NOMO-1 (cell line): Measurements from ENCODE around the gene MTTP.
"Not testable (repeated sequence)": the region's sequence is repeated elsewhere in the genome, so short reads cannot be mapped to it uniquely, and the experiment has no call there.

Experiments
- DNase-seq, 2 experiments: peaks; one replicate each; lab custom pipeline; 2025; ENCODE audit not compliant: unreplicated experiment in 2 of 2; lab: John Stamatoyannopoulos, UW

The MTTP gene

DNA sequence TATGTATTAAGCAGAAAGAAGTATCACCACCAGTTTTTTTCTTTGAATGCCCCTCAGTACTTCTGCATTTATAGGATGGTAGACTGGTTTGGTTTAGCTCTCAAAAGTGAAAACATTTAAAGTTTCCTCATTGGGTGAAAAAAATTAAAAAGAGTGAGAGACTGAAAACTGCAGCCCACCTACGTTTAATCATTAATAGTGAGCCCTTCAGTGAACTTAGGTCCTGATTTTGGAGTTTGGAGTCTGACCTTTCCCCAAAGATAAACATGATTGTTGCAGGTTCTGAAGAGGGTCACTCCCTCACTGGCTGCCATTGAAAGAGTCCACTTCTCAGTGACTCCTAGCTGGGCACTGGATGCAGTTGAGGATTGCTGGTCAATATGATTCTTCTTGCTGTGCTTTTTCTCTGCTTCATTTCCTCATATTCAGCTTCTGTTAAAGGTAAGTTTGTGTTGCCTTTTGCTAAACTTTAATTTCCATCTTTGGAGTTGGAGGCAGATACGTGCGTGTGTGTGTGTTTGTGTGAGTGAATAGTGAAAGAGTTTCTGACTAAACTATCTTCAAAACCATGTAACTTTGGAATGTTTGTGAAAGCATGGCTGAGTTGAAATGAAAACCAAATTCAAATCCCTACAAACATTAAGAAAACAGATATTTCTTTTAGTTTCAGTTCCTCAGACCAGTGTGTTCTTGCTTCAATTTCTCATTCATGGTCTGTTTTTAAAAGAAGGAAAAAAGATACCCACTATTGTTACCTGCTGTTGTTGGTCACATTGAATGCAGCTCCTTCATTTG, at the start of gene MTTP:
MTTP (plus strand) TSS at position 295 of the 795 bp plus-strand sequence; CDS start at position 381, 86 bp downstream.
- DNase-seq, result peak in 1 of 2 experiments; percentile 40

DNA sequence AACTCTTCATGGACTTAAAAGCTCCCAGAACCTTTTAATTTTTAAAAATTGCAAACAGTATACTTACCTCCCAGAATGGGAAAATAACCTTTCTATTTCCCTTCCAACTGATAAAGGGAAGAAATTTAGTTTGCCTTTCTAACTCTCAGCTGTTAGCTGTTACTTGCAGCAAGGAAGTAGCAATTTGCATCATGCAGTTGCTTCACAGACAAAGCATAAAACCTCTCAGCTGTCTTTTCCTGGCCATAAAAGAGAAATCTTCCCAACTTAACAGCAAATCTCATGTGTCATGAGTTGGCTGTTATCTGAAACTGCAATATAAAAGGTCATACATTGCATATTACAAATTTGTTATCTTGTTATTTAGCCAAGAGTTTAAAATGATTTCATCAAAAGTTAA, 45.4 kb upstream of the MTTP start:
- DNase-seq, result no peak

DNA sequence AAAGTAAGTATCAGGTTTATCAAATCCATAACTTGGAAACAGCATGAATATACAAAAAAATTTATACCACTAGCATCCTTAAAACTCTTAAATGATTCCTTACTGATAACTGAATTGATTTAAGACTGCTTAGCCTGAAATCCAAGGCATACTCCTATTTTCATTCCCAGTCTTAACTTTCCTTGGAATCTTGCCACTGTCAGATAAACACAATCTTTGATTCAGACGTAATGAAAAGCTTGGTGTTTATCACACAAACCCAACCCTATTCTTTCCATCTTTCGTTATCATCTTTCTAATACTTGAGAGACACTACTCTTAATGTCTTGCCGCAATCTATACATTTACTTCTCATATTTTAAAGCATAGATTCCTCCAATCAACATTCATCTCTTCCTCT, 44.7 kb upstream of the MTTP start:
- no peak for DNase-seq

DNA sequence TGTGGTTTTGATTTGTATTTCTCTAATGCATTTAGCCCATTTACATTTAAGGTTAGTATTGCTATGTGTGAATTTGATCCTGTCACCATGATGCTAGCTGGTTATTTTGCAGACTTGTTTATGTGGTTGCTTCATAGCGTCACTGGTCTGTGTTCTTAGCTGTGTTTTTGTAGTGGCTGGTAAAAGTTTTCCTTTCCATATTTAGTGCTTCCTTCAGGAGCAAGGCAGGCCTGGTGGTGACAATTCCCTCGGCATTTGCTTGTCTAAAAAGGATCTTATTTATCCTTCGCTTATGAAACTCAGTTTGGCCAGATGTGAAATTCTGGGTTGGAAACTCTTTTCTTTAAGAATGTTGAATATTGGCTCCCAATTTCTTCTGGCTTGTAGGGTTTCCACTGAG, 39.9 kb upstream of the MTTP start:
- DNase-seq, result not testable (repeated sequence)

DNA sequence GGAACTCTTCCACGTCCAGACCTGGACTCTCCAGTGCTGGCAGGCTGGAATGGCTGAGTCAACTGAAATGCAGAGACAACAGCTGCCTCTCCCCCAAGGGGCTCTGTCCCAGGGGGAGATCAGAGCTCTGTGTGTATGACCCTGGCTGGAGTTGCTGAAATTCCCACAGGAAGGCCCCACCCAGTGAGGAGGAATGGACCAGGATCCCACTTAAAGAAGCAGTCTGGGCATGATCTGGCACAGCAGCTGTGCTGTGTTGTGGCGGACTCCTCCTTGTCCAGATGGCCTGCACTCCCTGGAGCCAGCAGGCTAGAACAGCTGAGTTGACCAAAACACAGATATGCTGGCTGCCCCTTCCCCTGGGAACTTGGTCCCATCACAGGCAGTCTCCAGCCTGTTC, 38.4 kb upstream of the MTTP start:
- no peak for DNase-seq

DNA sequence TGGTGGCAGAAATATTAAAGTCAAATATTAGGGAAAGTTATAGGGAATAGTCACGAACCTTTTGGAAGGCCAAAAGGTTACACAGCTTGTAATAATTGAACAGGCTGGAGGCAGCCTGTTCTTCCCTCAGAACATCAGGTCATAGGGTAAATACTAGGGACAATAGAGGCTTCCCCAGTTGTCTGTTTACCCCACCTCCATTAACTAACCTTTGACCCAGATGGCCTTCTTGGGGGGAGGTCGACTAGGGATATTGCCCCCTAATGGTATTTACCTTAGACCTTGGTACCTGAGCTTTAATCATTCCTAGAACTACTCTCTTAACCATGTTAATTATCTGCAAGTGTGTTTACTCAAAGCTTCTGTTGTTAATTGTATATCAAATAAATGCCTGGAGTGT, 37.8 kb upstream of the MTTP start:
- no peak for DNase-seq

DNA sequence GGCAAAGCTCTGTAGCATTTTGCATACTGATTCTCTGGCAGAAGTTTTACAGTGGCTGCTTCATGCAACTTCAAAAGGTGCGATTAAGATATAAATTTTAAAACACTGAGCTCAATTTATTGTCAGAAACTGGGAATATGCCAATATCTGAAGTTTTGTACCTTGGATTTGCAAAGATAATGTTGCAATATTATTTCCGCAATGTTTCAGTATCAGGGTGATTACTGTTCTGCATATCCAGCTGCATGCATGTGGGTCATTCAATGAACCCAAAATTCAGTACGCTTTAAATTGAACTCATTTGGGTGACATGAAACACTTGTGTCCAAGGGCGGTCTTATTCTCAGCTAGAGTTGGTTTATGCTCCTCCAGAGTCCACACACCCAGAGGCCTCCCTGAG, 37.0 kb upstream of the MTTP start:
- DNase-seq, result no peak

DNA sequence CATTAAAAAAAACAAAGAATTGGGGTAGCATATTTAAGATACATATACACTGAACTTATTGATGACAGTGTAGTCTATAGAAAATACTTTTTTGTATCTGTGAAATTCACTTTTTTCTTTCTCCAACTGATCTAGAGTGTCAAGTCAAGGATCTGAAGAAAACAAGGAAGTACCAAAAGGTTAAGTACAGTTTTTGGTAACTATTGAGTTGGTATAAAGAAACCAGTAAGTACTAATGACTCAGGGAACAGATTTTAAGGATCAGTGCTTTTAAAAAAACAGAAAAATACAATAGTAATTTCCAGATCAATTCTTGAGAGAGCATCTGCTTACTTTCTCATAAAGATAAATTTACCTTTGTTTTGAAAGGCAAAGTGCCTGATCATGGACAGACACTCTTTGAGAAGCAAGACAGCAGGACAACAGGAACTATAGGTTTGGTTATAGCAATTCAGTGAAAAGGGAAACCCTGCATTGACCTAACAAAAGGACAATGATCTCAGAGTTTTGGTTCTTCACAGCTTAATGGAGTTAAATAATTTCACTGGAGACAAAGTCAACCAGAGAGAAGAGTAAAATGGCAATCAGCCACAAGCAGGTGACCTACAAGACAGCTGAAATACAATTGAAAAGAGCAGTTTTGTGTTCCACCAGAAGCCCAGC, 34.2 kb upstream of the MTTP start:
- DNase-seq, result no peak

DNA sequence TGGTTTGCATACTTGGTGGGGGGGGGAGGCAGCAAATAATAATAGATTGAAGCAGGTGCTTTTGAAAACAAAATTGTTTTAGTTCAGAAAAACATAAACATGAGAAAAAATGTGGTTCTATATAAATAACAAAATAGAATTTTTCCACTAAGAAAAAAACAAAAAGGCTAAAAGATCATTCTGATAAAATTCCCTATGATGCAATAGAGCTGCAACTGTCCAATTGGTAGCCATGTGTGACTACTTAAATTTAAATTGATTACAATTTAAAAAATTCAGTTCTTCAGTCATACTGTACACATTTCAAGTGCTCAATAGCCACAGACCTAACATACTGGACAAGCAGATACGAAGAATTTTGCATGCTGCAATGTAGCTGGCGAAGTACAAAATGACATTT, 21.8 kb upstream of the MTTP start:
- DNase-seq, result no peak

DNA sequence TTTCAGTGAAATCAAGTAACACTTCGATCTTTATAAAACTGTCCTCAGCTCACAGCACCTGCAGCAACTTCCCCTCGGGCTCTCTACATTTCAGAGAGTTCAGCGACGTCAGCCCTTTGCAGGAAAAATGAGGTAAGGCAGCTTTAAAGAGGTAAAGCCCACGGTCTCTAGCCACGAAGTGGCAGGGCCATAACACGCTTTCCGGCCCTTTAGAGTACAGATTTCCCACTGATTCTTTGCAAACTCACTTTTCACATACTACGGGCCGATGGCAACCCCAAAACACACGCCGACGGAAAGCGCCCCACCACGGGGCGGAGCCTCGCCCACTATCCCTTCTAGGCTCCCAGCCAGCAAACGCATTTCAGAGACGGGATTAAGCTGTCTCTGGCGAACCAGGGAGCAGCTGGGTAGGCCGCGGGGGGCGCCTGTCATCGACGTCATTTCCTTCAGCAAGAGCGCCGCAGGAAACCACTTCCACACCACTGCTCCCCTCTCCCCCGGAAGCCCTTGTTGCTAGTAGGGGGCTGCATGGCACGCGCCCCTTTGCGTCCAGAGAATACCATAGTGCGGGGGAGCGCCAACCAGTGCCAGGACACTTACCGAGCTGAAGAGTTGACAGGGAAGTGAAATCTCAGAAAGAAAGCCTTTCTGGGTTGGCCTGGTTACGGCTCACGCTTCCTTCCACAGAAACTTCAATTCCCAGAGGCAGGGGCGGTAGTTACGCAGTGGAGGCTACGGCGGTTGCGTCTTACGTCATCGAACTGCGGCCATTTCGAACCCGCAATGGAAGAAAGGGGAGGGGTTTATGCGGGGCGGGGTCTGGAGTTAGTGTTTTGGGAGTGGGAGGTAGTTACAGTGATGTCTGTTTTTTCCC, 11.1 kb upstream of the MTTP start, which contains the start of gene TRMT10A:
TRMT10A (minus strand) TSS at position 730 of the 877 bp plus-strand sequence. CDS start 4,701 bp downstream, outside the sequence.
- DNase-seq, result peak; percentile 94 to 97

DNA sequence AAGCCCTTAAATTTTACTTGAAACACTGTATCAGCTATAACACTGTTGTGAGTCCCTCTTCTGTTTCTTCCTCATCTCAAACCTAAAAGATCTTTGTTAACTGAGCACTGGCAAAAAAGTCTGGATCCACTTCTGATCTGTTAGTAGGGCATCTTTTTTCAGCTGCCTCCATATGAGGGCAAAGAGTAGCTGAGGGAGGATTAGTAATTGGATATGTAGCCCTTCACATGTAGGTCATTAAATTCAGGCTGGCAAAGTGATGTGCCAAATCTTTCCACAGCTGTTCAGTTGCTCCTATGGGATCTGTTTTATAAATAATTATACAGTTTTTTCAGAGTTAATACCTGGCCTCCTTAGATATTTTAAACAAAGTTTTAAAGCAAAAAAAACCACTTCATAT, 9.7 kb upstream of the MTTP start:
- no peak for DNase-seq

DNA sequence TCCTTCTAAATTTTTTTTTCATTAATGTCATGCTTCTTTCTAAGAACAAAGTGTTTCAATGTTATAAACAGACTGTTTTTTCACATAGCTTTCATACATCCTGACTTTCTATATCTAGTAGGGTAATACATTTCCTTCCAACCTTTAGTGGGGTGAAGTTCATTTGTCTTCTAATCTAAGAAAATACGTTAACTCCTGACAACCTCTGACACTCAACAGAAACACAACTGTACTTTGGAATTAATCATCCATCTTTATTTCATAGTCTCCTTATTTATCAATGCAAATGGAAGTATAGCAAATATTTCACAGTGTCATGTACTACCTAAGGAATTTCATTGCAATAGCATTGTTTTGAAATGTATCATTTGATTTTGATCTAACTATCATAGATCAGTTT, 2.7 kb upstream of the MTTP start:
- DNase-seq, result no peak

DNA sequence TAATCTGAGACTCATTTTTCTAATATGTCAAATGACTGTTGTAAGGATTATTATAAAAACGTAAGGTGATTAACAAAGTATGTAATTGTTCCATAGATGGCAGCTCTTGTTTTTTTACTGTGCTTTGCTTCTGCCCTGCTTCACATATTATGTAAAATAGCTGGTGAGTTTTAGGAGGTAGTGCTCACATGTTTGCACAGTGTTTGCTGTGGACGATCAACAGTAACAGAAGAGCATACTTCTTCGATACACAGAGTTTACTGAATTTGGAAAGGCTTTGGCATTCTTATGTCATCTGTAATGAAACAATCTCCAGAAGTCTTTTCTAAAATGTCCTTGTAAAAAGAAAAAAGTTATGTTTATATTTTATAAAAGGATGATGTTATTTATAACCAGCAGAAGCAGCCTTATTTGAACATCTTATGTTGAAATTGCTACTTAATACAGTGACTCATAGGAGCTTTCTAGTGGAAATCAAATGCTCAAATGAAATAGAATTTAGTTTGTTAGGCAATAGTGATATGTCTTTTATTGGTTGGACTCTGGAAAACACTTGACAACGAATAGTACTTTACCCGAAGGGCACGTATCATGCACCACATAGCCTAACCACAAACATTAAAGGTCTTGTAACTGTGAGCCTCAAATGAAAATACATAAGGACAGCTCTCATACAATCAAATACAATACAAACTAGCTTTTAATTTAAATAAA, 1.9 kb upstream of the MTTP start:
- no peak for DNase-seq

DNA sequence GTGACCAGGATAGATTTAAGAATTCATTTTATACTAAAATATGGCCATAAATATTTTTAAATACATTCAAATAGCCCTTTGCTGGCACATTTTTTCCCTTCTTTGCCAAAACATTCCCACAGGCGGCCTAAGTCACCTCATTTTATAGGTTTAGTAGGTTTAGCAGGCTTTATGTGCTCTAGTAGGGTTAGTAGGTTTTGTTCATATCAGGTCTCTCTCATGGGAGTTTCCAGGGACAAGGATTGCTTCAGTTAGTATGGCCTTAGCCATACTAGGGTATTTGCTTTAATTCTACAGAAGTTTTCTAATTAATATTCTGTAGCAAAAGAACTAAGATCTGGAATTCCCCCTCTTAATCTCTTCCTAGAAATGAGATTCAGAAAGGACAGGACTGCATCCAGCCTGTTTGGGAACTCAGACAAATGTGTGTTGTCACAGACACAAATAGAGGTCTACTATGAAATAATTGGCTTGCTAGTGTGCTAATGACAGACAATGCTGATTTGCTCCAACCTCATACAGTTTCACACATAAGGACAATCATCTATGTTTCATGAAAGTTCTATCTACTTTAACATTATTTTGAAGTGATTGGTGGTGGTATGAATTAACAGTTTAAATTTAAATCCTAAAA, 772 bp upstream of the MTTP start:
- DNase-seq, result no peak

DNA sequence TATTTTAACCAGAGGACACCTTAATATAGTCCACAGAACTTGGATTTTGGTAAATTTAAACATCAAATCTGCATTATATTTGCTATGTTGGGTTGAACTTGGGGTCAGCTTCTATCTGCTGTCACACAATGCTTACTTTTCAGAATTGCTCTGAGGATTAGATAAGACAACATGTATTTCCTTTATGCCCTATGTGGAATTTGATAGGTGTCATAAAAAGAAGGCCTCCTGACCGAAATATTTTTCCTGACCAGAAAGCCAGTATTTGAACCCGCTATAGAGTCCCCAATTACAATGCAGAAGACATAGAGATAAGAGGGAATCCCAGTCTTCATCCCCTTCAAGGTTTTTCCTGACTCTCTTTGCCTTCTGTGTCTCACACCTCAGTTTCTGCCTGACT, 4.1 kb downstream of the MTTP start:
- DNase-seq, result no peak

DNA sequence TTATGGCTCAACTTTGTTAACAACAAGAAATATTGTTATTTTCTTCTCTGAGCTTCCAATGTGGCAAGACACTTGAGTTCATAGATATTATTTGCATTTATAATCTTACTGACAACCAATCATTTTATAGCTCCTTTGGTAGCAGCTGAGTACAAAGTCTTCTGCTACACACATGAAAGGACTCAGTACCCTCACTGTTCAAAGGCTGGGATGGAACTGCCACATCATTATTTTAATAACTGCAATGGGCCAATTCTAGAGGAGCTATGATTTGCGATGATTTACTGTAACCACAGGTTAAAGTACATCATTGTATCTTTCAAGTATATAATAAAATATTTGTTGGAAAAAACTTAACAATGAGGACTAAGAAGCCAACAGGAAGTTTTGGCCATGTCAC, 10.9 kb downstream of the MTTP start:
- DNase-seq, result no peak

DNA sequence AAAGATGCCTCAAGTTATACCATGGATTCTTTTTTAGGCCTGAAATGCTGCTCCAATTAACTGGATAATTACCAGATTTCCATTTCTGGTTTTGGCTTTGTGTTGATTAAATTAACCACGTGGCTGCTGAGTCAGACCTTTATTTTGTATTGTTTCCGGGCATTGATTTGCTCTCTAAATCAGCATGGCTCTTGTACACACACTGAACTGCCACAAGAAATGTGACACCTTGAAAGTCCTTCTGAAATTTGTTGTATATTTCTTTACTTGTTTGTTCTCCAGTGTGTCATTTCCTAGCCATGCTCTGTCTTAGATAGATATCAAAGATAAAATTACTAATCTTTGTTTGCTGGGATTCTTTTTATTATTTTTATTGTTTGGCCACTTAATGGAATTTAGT, 11.7 kb downstream of the MTTP start:
- DNase-seq, result no peak

DNA sequence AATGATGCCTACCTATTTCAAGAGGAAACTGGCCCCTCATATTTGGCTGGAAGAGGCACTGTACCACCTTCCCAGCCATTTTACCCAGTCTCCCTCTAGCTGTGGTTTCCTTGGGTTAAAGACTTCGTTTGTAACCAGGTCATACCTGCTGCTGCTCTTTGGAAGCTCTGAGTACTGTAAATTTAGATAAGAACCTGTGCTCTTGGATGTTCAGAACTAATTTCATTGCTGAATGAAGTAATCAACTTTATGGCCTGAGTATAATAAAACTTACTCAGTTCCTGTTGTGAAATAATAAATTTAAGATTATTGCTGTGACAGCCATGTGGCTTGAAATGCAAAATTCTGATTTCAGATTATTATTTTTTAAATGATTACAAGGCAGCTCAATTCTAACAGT, 12.2 kb downstream of the MTTP start:
- no peak for DNase-seq

DNA sequence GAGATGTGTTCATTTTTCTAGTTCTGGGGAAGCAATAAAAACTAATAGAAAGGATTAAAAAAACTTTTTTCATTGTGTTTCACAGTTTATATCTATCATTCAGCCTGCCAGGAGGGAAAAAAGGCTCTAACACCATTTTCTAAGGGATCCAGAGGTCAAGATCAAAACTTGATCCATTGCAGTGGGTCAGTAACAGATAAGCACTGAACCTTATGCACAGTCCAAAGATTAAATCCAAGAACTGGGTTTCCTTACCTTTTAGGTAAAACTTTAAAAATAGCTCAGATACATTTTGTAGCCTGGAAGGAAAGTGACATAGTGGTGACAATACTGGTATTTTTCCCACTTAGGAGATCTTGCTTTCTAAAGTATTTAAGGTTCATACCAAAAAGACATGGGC, 12.7 kb downstream of the MTTP start:
- no peak for DNase-seq

DNA sequence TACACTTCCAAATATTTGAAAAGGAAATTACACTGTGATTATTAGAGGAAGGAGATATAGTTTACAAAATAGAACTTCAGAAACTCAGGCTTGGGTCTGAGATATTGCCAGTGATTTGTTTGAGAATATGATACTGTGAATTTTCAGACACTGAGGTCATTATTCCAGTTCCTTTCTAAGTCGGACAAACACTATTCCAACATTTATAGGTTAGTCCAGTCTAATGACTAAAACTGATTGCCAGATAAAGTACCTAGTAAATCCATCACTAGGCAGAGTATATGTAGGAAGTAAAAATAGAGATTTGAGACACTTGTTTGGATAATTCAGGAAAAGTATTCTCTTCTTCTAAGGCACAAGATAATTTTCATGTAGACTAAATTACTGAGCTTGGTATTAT, 13.2 kb downstream of the MTTP start:
- no peak for DNase-seq
